ENCODE measurements around the gene CEPT1. TPM values are rescaled to one million over a fixed set of nuclear protein-coding genes. Genes with fewer than 3 reads are reported as not detected.

Gene CEPT1
- polyA plus RNA-seq, 1 donor from 2014 or later, result 49.1 TPM

DNA sequence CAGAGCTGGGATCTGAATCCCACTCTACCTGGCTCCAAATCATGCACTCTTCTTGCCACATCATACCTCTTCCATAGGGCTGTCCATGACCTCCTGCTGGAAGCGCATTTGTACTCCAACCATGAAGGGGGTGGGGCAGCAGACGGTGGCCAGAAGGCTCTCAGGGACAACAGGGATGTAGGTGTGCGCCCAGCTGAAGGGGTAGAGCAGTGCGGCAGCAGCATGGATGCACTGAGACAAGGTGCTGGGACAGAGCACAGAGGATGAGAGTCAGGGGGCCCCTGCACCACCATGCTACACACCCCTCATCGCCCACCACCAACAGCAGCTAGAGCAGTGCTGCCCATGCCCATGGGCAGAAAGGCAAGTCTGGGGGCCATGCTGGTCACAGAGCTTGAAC, 52.1 kb downstream of the CEPT1 start:
- Histone ChIP-seq H3K4me2 (ENCODE audit: low read length) (no peak overlapping the region), H3K27ac (ENCODE audit: low read length) (no peak overlapping the region), H3K9me2 (ENCODE audit: insufficient read depth, low read length) (no peaks in the 10 kb centered on the region)

DNA sequence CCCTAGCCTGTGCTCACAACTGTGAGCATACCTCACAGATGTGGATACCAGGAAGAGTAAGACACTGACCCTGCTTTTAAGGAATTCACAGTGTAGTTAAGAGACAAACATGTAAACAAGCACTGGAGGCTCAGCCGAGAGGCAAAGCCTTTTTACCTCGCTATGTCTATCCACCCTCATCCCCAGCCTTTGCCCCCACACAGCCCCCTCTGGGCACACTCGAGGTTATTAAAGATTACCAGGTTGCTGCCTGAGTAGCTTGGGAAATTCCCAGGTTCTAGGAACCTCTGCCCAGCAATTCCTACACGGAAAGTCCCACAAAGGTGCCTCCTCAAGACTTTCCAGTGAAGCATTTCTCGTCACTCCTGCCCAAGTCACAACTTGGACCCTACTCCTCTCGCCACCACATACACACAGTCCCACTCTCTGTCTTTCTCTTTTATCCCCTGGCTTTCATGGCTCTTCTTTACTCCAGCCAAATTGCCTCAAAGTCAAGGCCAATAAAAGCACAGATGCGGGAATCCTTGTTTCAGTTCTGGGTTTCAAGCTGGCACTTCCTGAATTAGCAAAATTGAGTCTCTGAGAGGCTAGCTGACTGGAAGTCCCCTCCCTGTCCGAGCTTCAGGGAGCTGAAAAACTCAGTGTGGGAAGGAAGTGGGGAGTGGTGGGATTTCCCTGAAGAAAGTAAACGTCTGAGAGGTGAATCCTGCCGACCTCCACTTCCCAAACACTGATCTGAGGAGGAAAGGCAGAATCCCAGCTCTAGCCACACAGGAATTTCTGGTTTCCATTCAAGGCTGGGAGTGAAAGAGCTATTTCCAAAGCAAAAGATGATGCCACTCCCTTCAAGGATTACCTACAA, 52.9 kb downstream of the CEPT1 start:
- Histone ChIP-seq H3K4me2 (ENCODE audit: low read length) (no peak overlapping the region), H3F3A (ENCODE audit: insufficient read depth, low read length, poor library complexity, severe bottlenecking) (no peaks in the 10 kb centered on the region), H3K4me3 (ENCODE audit: low read length) (no peak overlapping the region), H3K9me3 (ENCODE audit: low read length) (no peaks in the 10 kb centered on the region), H4K20me1 (ENCODE audit: insufficient read depth) (no peaks in the 10 kb centered on the region), H3K9ac (ENCODE audit: low read length) (no peak overlapping the region), H3K79me2 (replicated peaks; ENCODE audit: insufficient read depth, low read length) (no peaks in the 10 kb centered on the region), H3K27me3 (ENCODE audit: insufficient read depth, low read depth, low read length) (no peaks in the 10 kb centered on the region), H3K27ac (ENCODE audit: low read length) (no peak overlapping the region), H2AFZ (ENCODE audit: low read depth, low read length) (no peak overlapping the region), H3K36me3 (ENCODE audit: insufficient read depth, low read length) (no peaks in the 10 kb centered on the region), H3K9me2 (ENCODE audit: insufficient read depth, low read length) (no peaks in the 10 kb centered on the region)
- no peak for TF ChIP-seq RAD21 (conservative IDR thresholded peaks at IDR 0.05)
- no peak for TF ChIP-seq EZH2 (IDR thresholded peaks at IDR 0.05; ENCODE audit: borderline replicate concordance, insufficient read depth, low read length, poor library complexity, severe bottlenecking)
- no peak for TF ChIP-seq MXI1 (conservative IDR thresholded peaks at IDR 0.05; ENCODE audit: poor library complexity, severe bottlenecking)
- TF ChIP-seq, protein P1, sequence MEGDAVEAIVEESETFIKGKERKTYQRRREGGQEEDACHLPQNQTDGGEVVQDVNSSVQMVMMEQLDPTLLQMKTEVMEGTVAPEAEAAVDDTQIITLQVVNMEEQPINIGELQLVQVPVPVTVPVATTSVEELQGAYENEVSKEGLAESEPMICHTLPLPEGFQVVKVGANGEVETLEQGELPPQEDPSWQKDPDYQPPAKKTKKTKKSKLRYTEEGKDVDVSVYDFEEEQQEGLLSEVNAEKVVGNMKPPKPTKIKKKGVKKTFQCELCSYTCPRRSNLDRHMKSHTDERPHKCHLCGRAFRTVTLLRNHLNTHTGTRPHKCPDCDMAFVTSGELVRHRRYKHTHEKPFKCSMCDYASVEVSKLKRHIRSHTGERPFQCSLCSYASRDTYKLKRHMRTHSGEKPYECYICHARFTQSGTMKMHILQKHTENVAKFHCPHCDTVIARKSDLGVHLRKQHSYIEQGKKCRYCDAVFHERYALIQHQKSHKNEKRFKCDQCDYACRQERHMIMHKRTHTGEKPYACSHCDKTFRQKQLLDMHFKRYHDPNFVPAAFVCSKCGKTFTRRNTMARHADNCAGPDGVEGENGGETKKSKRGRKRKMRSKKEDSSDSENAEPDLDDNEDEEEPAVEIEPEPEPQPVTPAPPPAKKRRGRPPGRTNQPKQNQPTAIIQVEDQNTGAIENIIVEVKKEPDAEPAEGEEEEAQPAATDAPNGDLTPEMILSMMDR (IDR thresholded peaks at IDR 0.05; ENCODE audit: poor library complexity, severe bottlenecking), result no peak
- TF ChIP-seq EP300 (conservative IDR thresholded peaks at IDR 0.05; ENCODE audit: poor library complexity, severe bottlenecking), result no peak
- no peak for TF ChIP-seq TAF1 (IDR thresholded peaks at IDR 0.05; ENCODE audit: low read depth)
- TF ChIP-seq, protein P2, sequence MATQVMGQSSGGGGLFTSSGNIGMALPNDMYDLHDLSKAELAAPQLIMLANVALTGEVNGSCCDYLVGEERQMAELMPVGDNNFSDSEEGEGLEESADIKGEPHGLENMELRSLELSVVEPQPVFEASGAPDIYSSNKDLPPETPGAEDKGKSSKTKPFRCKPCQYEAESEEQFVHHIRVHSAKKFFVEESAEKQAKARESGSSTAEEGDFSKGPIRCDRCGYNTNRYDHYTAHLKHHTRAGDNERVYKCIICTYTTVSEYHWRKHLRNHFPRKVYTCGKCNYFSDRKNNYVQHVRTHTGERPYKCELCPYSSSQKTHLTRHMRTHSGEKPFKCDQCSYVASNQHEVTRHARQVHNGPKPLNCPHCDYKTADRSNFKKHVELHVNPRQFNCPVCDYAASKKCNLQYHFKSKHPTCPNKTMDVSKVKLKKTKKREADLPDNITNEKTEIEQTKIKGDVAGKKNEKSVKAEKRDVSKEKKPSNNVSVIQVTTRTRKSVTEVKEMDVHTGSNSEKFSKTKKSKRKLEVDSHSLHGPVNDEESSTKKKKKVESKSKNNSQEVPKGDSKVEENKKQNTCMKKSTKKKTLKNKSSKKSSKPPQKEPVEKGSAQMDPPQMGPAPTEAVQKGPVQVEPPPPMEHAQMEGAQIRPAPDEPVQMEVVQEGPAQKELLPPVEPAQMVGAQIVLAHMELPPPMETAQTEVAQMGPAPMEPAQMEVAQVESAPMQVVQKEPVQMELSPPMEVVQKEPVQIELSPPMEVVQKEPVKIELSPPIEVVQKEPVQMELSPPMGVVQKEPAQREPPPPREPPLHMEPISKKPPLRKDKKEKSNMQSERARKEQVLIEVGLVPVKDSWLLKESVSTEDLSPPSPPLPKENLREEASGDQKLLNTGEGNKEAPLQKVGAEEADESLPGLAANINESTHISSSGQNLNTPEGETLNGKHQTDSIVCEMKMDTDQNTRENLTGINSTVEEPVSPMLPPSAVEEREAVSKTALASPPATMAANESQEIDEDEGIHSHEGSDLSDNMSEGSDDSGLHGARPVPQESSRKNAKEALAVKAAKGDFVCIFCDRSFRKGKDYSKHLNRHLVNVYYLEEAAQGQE (IDR thresholded peaks at IDR 0.05; ENCODE audit: borderline replicate concordance), result no peak
- no peak for TF ChIP-seq POLR2AphosphoS5 (IDR thresholded peaks at IDR 0.05)
- no peak for TF ChIP-seq SMC3 (conservative IDR thresholded peaks at IDR 0.05; ENCODE audit: poor library complexity)

More for the DNA sequence above, 52.1 kb downstream of the CEPT1 start:
- H3K9ac ChIP-seq (ENCODE audit: low read length), result no peak overlapping the region
- no peaks in the 10 kb centered on the region for H3K36me3 ChIP-seq (ENCODE audit: insufficient read depth, low read length)
- H4K20me1 ChIP-seq (ENCODE audit: insufficient read depth), result no peaks in the 10 kb centered on the region
- no peak overlapping the region for H3K4me3 ChIP-seq (ENCODE audit: low read length)
- no peaks in the 10 kb centered on the region for H3F3A ChIP-seq (ENCODE audit: insufficient read depth, low read length, poor library complexity, severe bottlenecking)
- H2AFZ ChIP-seq (ENCODE audit: low read depth, low read length), result no peak overlapping the region
- H3K27me3 ChIP-seq (ENCODE audit: insufficient read depth, low read depth, low read length), result no peaks in the 10 kb centered on the region
- no peaks in the 10 kb centered on the region for H3K79me2 ChIP-seq (replicated peaks; ENCODE audit: insufficient read depth, low read length)
- no peaks in the 10 kb centered on the region for H3K9me3 ChIP-seq (ENCODE audit: low read length)
- TF ChIP-seq, protein P1 (IDR thresholded peaks at IDR 0.05; ENCODE audit: poor library complexity, severe bottlenecking), result no peak
- TF ChIP-seq MXI1 (conservative IDR thresholded peaks at IDR 0.05; ENCODE audit: poor library complexity, severe bottlenecking) (no peak), RAD21 (conservative IDR thresholded peaks at IDR 0.05) (no peak)
